GOT3 (cell line): ENCODE results near the gene FUS.
"Not testable (repeated sequence)": the region's sequence is repeated elsewhere in the genome, so short reads cannot be mapped to it uniquely, and the experiment has no call there.

Experiments
- DNase-seq: peaks from one replicate; lab custom pipeline; 2025; ENCODE audit warnings: mixed read lengths; lab: John Stamatoyannopoulos, UW

Gene FUS

GRCh38 chr16:31179747-31180459 lies at the start of gene FUS:
FUS (plus strand) TSS chr16:31180139; CDS start chr16:31180215, 76 bp downstream.
- DNase-seq: peak; percentile 77

GRCh38 chr16:31130336-31130891 lies 49.5 kb upstream of the FUS start:
- no peak for DNase-seq

- DNase-seq: no peak
These were observed 49.0 kb upstream of the FUS start for GRCh38 chr16:31130899-31131298.

- DNase-seq: no peak
These were observed 48.5 kb upstream of the FUS start for GRCh38 chr16:31131416-31131815.

GRCh38 chr16:31131841-31132271 lies 48.1 kb upstream of the FUS start:
- no peak for DNase-seq

- no peak for DNase-seq
These were observed 47.5 kb upstream of the FUS start for GRCh38 chr16:31132303-31132979.

GRCh38 chr16:31133046-31133501 lies 46.9 kb upstream of the FUS start:
- no peak for DNase-seq

GRCh38 chr16:31134091-31134571 lies 45.8 kb upstream of the FUS start:
- DNase-seq: no peak

- no peak for DNase-seq
These were observed 45.1 kb upstream of the FUS start for GRCh38 chr16:31134625-31135534.

- no peak for DNase-seq
These were observed 44.2 kb upstream of the FUS start, which contains the start of gene PRSS8 for GRCh38 chr16:31135535-31136286. PRSS8 (minus strand) TSS chr16:31135727; CDS start chr16:31135498, 229 bp downstream.

GRCh38 chr16:31136287-31136662 lies 43.7 kb upstream of the FUS start:
- no peak for DNase-seq

GRCh38 chr16:31136822-31137499 lies 43.0 kb upstream of the FUS start:
- DNase-seq: not testable (repeated sequence)

- no peak for DNase-seq
These were observed 41.0 kb upstream of the FUS start for GRCh38 chr16:31138621-31139578.

- not testable (repeated sequence) for DNase-seq
These were observed 38.9 kb upstream of the FUS start for GRCh38 chr16:31141071-31141469.

- DNase-seq: no peak
These were observed 38.3 kb upstream of the FUS start for GRCh38 chr16:31141489-31142108.

- peak; percentile 95 for DNase-seq
These were observed 37.6 kb upstream of the FUS start for GRCh38 chr16:31142109-31143010.

GRCh38 chr16:31143011-31143693 lies 36.8 kb upstream of the FUS start:
- no peak for DNase-seq
